OCI-LY3 (cell line): ENCODE data around the gene ST3GAL5.

Experiments used
- EZH2phosphoT487 ChIP-seq: fragments of 200-600 bp; shearing (Covaris generic); IDR thresholded peaks from 2 replicates; pipeline ENCODE4 v1.6.1; 2018; ENCODE audit warnings: antibody characterized with exemption, mixed run types, low read depth
- TF ChIP-seq, protein P1 (sequence below): fragments of 200-600, 300-600 bp; sonication (generic); IDR thresholded peaks from 2 replicates; pipeline ENCODE4 v1.5.1; 2014; ENCODE audit warnings: antibody characterized with exemption, low read length, low read depth

DNA sequence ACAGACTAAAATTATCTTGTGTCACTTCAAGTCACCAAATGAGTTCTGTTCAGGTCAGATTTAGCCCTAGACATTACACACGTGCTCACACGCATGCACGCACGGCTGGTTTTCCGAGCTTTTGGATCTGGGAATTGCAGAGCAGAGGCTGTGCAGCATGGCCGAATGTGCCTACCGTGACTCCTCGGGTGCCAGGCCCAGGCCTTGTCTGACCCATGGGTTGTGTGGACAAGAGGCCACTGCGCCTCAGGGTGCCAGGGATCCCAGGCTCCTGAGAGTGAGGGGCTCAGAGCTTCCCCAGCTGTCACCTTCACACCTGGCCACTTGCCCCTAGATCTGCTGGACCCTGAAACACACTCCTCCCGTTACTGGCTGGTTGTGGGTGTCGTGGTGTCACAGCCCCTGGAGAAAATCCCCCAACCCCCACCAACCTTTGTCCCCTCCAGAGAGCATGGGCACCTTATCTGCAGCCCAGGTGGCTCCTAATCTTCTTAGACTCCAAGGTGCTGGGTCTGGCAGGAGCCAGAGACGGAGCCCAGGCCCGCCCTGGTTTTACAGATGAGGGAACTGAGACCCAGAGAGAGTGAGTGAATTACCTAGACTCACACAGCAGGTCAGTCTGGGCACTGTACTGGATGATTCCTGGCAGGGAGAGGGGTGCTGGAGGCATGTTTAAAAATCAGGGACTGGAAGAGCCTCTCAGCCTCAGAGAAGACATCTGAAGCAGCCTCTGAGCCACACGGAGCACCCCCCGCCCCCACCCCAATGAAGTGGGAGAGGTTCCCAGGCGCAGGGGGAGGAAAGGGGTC, 78.2 kb downstream of the ST3GAL5 start:
- TF ChIP-seq, protein P1, sequence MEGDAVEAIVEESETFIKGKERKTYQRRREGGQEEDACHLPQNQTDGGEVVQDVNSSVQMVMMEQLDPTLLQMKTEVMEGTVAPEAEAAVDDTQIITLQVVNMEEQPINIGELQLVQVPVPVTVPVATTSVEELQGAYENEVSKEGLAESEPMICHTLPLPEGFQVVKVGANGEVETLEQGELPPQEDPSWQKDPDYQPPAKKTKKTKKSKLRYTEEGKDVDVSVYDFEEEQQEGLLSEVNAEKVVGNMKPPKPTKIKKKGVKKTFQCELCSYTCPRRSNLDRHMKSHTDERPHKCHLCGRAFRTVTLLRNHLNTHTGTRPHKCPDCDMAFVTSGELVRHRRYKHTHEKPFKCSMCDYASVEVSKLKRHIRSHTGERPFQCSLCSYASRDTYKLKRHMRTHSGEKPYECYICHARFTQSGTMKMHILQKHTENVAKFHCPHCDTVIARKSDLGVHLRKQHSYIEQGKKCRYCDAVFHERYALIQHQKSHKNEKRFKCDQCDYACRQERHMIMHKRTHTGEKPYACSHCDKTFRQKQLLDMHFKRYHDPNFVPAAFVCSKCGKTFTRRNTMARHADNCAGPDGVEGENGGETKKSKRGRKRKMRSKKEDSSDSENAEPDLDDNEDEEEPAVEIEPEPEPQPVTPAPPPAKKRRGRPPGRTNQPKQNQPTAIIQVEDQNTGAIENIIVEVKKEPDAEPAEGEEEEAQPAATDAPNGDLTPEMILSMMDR: no peak
- TF ChIP-seq EZH2phosphoT487: no peak
